HG03354 (cell line): Measurements from ENCODE around the gene RBM17.

Experiments
- ATAC-seq: cut with Tn5 transposase; IDR thresholded peaks from one replicate; pipeline ENCODE4 v1.9.1; 2021; ENCODE audit warnings: mild to moderate bottlenecking; ENCODE audit not compliant: unreplicated experiment, poor library complexity, severe bottlenecking

The RBM17 gene

GRCh38 chr10:6074489-6075301 lies 14.1 kb upstream of the RBM17 start:
- no peak for ATAC-seq

GRCh38 chr10:6077071-6077675 lies 11.7 kb upstream of the RBM17 start:
- no peak for ATAC-seq

- no peak for ATAC-seq
These were observed 9.8 kb upstream of the RBM17 start for GRCh38 chr10:6079044-6079443.

DNA sequence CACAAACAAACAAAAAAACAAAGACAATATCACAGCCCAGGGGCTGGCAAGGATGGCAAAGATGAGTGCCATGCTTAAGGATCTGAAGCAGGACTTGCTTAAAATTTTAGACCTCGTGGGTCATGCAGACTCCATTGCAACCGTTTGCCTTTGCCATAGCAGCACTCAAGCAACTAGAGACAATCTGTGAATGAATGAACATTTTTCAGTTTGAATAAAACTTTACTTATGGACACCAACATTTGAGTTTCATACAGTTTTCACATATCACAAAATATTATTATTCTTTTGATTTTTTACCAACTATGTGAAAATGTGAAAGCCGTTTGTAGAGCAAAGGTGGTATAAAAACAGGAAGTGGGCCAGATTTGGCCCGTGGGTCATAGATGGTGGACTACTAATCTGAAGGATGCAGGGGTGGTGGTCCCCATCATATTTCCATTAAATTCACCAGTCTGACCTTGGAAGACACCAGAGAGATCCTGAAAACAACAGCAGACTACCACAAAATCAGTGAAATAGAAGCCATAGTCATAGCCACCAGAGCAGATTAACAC lies 8.3 kb upstream of the RBM17 start:
- ATAC-seq = no peak

DNA sequence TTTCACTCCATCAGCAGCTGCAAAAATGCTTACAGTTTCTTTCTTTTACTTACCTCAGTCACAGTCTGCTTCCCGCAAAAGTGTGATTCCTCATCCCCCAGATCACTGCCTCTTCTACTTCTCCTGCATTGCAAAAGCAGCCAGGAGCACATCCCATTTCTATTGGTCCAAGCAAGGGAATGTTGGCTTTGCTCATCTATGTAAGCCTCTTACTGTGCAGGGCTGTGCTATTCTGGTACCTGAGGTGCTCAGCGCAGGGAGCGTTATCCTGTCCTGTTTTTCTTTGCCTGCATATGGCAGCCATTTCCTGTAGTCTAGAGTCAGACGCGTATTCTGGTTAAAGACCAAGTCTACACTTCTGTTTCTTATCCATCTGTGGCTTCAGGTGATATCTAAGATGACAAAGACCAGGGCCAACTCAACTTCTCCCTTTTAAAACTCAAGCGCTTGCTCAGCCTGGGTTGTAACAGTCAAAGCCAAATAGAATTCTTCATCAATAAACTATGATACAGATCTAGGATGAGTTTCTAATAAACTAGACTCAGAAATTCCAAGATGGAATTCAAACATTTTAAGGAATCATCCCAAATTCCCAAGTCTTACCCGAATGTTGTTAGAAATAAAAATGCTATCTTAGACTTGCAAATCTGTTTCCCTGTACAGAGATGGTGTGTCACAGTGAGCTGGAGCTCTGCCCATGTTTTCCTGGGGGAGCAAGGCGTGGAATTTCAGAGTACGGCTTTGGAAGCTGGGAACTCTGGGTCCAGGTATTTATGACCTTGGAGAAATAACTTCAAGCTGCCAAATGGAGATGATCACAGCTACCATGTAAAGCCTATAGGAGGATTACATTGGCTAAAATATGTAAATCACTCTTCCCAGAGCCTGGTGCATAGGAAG lies 6.1 kb upstream of the RBM17 start:
- no peak for ATAC-seq

GRCh38 chr10:6083523-6084475 lies 5.0 kb upstream of the RBM17 start:
- no peak for ATAC-seq

DNA sequence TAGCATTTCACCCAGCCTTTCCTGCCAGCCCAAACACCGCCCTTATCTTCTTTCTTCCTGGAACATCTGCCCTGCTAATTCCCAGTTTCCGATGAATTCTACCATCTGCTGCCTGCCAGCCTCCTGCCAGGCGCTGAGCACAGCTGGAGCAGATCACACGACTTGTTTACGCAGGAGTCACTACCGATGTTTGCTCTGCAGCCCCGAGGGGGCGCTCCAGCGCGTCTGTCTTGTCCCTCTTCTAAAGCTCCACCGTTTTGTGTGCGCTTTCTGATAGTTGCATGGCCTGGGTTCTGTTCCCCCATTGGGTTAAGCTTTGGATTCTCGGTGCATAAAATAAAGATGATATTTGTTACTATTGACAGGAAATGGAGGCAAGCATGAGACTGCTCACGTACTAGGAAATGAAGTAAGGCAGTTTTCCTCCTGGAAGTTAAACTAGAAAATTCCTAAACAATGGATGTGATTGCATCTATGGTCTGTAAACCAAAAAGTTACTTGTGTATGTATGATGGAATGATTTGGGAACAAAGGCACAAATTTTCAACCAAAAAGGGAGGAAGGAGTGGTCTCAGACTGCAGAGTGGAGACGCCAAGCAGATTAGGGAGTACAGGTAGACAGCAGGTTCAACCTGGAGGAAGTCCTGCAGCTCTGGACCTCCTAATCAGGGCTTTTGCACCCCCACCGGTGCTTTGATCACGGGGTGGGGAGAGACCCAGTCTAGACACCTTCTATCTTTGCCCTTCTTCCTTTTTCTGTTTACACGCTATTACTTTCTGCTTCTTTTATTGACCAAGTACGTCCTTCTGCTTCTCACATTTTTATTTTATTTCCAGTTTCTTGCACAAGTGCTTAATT lies 2.2 kb upstream of the RBM17 start:
- peak; percentile 60 for ATAC-seq

GRCh38 chr10:6089334-6090219 lies 743 bp downstream of the RBM17 start:
- ATAC-seq = peak; percentile 8

GRCh38 chr10:6091630-6092029 lies 2.8 kb downstream of the RBM17 start:
- no peak for ATAC-seq

DNA sequence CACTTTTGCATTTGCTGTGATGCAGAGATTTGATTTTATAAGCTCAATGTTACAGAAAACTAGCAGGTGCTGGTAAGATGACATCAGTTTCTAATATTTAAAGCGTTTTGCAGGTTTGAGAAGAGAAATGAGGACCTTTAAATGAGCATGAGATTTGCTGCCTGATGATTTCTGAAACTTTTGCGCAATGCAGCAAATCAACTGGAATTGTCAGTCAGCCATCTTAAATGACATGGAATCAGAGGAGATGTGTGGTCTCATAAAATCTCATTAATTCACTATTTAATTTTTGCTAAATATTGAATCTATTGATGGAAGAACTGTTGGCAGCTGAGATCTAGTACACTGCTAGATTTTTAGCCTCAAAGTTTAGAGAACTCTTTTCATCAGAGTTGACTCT lies 3.9 kb downstream of the RBM17 start:
- ATAC-seq = no peak

DNA sequence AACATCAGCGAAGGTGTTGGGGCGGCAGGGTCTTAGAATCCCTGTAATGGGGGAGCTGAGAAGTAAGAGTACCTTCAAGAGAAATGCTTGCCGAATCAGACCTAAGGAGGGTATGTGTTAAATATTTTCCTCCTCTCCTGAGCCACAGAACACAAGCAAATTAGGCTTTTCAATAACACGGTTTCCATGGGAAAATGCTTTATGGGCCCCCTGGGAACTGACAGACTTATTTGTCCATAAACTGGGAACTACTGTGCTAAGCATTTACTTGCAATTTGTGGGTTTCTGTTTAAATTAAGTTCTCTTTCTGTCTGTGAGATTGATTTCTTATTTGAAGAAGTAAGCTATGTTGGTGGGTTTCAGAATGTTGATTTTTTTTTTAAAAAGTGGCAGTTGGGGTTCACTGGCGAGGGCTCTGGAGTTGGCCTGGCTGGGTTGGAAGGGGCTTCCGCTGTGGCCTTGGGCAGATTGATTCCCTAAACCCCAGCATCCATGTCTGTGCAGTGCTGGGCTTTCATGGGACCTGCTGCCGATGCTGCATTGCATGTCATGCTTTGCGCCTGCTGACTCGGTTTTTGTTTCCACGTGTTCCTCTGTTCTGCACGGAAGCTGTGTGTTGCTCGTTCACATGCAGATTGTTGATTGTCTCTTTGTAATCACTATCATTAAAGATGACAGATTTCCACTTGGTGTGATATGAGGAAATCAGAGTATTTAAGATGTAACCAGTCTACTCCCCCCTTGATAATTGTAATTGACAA lies 7.2 kb downstream of the RBM17 start:
- ATAC-seq = no peak

GRCh38 chr10:6097063-6097462 lies 8.2 kb downstream of the RBM17 start:
- no peak for ATAC-seq

- no peak for ATAC-seq
These were observed 9.3 kb downstream of the RBM17 start for GRCh38 chr10:6098156-6098555.

GRCh38 chr10:6100370-6100769 lies 11.5 kb downstream of the RBM17 start:
- no peak for ATAC-seq

DNA sequence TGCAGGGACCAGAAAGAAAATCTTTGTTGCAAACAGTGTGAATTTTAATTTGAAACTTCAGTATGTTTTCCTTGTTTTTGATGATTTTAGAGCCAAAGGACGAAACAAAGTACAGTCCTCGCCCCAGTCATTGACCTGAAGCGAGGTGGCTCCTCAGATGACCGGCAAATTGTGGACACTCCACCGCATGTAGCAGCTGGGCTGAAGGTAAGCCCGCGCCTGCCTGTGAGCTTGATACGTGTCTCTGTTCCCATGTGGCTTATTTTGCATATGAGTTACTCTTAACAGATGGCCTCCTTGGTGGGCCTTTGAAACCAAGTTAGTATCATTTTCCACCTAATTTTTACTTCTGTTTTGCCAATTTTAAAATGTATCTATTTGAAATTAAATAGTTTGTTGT lies 12.3 kb downstream of the RBM17 start:
- peak; percentile 70 for ATAC-seq

DNA sequence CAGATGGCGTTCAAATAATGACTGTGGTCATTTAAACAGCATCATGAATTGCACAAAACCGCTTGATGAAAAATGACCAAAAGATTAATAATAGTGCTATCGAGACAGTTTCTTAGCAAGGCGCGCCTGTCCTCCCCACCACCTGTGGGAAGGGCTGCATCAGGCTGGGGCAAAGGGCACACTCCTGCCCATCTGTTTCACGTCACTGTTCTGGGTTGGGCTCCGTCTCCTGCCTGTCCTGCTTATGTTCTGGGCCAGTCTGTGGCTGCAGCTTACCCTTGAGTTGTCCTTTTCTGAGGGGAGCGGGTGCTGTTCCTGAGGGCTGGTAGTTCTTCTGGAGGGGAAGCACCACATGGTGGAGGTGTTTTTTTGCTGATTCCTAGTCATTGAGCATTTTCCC lies 13.3 kb downstream of the RBM17 start:
- ATAC-seq = no peak

DNA sequence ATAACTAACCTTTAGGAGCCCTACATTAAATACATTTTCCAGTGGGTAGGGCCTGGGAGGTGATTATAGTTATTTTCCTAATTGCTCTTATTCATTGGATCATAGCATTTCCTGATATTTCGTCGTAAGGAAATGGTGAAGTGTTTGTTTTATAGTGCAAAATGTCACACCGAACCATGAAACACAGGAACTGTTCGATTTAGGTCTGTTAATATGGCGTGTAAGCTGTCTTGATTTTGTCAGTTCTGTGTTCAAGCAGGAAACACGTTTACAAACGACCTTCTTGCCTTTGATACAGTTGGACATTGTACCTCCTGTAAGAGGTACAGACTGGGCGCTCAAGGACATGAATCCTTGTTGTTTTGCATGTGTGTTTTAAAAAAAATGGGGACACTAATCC lies 14.8 kb downstream of the RBM17 start:
- ATAC-seq = no peak
